Endothelial cell of umbilical vein (primary cell): ENCODE results near the gene SUOX.

Experiments used
- EZH2 ChIP-seq: IDR thresholded peaks from 2 replicates; pipeline ENCODE4 v1.6.1; 2012; ENCODE audit warnings: borderline replicate concordance, low read depth, mild to moderate bottlenecking, moderate library complexity, low read length, inconsistent platforms; ENCODE audit not compliant: severe bottlenecking
- FOS ChIP-seq: IDR thresholded peaks from 2 replicates; pipeline ENCODE4 v1.6.1; 2011; ENCODE audit warnings: mild to moderate bottlenecking, low read length, moderate library complexity, borderline replicate concordance; ENCODE audit not compliant: insufficient read depth
- GATA2 ChIP-seq: IDR thresholded peaks from 2 replicates; pipeline ENCODE4 v1.7.0; 2011; ENCODE audit warnings: low read depth, mild to moderate bottlenecking, moderate library complexity, mixed read lengths, low read length; ENCODE audit not compliant: insufficient read length, insufficient read depth
- MYC ChIP-seq: IDR thresholded peaks from one replicate; pipeline ENCODE4 v1.6.1; 2011; ENCODE audit warnings: mild to moderate bottlenecking, low read depth, low read length
- POLR2A ChIP-seq: IDR thresholded peaks from 2 replicates; pipeline ENCODE4 v1.6.1; 2012; ENCODE audit warnings: low read depth, mild to moderate bottlenecking, control low read depth, low read length
- POLR2AphosphoS5 ChIP-seq: IDR thresholded peaks from 2 replicates; pipeline ENCODE4 v1.6.1; 2012; ENCODE audit warnings: low read depth, mild to moderate bottlenecking, control low read depth, low read length, moderate library complexity; ENCODE audit not compliant: insufficient read depth
- TF ChIP-seq, protein P1 (sequence below), 2 donors: IDR thresholded peaks; 1 replicate in 1 of 2; 2 replicates in 1 of 2; pipeline ENCODE4 v1.5.1; 2011; ENCODE audit warnings: low read length in 2 of 2, mild to moderate bottlenecking in 2 of 2, moderate library complexity in 2 of 2, control low read depth in 1 of 2, inconsistent platforms in 1 of 2, low read depth in 1 of 2; ENCODE audit not compliant: insufficient read depth in 1 of 2; ENCODE audit errors: extremely low read depth in 1 of 2
- TF ChIP-seq, protein P2 (sequence below): IDR thresholded peaks from 2 replicates; pipeline ENCODE4 v1.6.1; 2011; ENCODE audit not compliant: insufficient read depth, insufficient read length

DNA sequence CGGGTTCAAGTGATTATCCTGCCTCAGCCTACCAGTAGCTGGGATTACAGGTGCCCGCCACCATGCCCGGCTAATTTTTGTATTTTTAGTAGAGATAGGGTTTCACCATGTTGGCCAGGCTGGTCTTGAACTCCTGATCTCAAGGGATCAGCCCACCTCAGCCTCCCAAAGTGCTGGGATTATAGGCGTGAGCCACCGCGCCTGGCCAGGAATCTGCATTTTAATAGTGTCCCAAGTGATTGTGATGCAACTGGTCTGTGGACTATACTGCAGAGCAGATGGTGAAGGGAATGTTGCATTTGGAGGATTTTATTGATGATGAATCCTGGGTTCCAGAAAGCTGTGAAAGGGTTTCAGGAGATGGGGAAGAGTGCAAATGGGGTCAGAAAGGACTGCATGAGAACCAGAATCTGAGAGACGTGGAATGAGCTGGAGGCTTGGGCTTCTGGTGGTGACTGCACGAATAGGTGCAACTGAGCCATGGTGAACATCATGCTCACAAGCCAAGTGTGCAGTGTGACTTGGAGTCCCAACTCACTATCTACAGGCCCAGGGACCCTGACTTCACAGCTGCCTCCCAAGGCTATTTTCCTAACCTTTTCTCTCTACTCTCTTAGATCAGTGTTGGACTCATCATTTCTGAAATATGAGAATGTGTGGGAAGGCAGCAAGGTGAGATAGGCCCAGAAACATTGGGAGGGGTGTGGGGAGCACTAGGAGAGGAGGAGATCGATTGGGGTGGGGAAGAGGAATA lies 49.1 kb downstream of the SUOX start:
- TF ChIP-seq, protein P1, sequence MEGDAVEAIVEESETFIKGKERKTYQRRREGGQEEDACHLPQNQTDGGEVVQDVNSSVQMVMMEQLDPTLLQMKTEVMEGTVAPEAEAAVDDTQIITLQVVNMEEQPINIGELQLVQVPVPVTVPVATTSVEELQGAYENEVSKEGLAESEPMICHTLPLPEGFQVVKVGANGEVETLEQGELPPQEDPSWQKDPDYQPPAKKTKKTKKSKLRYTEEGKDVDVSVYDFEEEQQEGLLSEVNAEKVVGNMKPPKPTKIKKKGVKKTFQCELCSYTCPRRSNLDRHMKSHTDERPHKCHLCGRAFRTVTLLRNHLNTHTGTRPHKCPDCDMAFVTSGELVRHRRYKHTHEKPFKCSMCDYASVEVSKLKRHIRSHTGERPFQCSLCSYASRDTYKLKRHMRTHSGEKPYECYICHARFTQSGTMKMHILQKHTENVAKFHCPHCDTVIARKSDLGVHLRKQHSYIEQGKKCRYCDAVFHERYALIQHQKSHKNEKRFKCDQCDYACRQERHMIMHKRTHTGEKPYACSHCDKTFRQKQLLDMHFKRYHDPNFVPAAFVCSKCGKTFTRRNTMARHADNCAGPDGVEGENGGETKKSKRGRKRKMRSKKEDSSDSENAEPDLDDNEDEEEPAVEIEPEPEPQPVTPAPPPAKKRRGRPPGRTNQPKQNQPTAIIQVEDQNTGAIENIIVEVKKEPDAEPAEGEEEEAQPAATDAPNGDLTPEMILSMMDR (IDR thresholded peaks at IDR 0.05; ENCODE audit: extremely low read depth in 1 of 2, insufficient read depth in 1 of 2, low read depth in 1 of 2, low read length in 2 of 2), result no peak
- TF ChIP-seq MYC (no peak), POLR2AphosphoS5 (no peak), POLR2A (peak; percentile 11), GATA2 (no peak), FOS (no peak), EZH2 (no peak)
- TF ChIP-seq, protein P2, sequence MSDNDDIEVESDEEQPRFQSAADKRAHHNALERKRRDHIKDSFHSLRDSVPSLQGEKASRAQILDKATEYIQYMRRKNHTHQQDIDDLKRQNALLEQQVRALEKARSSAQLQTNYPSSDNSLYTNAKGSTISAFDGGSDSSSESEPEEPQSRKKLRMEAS, result no peak
